IMR-90 (cell line): ENCODE results near the gene SLAMF1. TPM values are rescaled to one million over a fixed set of nuclear protein-coding genes. Genes with fewer than 3 reads are reported as not detected.

ENCODE experiments used
- ATAC-seq: fragments of 200-7000 bp; cut with Tn5 transposase; 2 replicates; pipeline ENCODE4 v1.9.1; 2020; ENCODE audit warnings: low read depth, mild to moderate bottlenecking, moderate library complexity
- BruUV-seq: library from RNA; stranded (reverse); fragments of 400-500 nt; replicated peaks from 2 replicates; lab custom pipeline; 2021; lab: Mats Ljungman, UMichigan
- CTCF ChIA-PET: fragments of 300-600 bp; formaldehyde crosslinking; extraction: SDS; loops from one replicate; lab custom pipeline; 2021; ENCODE audit warnings: antibody characterized with exemption; lab: Yijun Ruan, JAX
- POLR2A ChIA-PET: fragments of 300-600 bp; sonication (Branson Sonifier 250); formaldehyde crosslinking; loops from one replicate; lab custom pipeline; 2022; ENCODE audit warnings: antibody characterized with exemption; ENCODE audit not compliant: unreplicated experiment; lab: Charles Lee
- DNase-seq: peaks from one replicate; pipeline ENCODE4 v3.0.0; 2013
- H2AFZ ChIP-seq: replicated peaks from 2 replicates; pipeline ENCODE3; 2013; ENCODE audit warnings: low read length, mild to moderate bottlenecking; ENCODE audit not compliant: poor library complexity
- H2AK5ac ChIP-seq: 2 replicates; pipeline ENCODE4 v1.6.1; 2013; ENCODE audit warnings: low read depth, low read length, inconsistent platforms
- H2AK9ac ChIP-seq: replicated peaks from 2 replicates; pipeline ENCODE3; 2013; ENCODE audit warnings: mild to moderate bottlenecking, low read depth, low read length, moderate library complexity; ENCODE audit not compliant: poor library complexity
- H2BK120ac ChIP-seq: 2 replicates; pipeline ENCODE4 v1.6.1; 2013; ENCODE audit warnings: low read depth, low read length, inconsistent platforms
- H2BK15ac ChIP-seq: 3 replicates; pipeline ENCODE4 v1.6.1; 2013; ENCODE audit warnings: low read depth, low read length, inconsistent platforms
- H2BK20ac ChIP-seq: 2 replicates; pipeline ENCODE4 v1.6.1; 2013; ENCODE audit warnings: low read depth, mild to moderate bottlenecking, inconsistent platforms, low read length, moderate library complexity
- H2BK5ac ChIP-seq: 2 replicates; pipeline ENCODE4 v1.6.1; 2013; ENCODE audit warnings: mild to moderate bottlenecking, low read depth, low read length, inconsistent platforms; ENCODE audit not compliant: poor library complexity, severe bottlenecking
- H3K14ac ChIP-seq: replicated peaks from 2 replicates; pipeline ENCODE4 v1.6.1; 2013; ENCODE audit warnings: low read depth, low read length, inconsistent platforms
- H3K18ac ChIP-seq: 2 replicates; pipeline ENCODE4 v1.6.1; 2013; ENCODE audit warnings: low read depth, low read length, control low read depth
- H3K23ac ChIP-seq: 2 replicates; pipeline ENCODE4 v1.6.1; 2013; ENCODE audit warnings: low read depth, low read length, inconsistent platforms
- H3K27ac ChIP-seq: 2 replicates; pipeline ENCODE4 v1.5.1; 2013; ENCODE audit warnings: mild to moderate bottlenecking, control low read depth, low read length; ENCODE audit not compliant: insufficient read depth
- H3K27me3 ChIP-seq: 2 replicates; pipeline ENCODE4 v1.6.1; 2013; ENCODE audit warnings: low read length; ENCODE audit not compliant: control insufficient read depth, insufficient read depth
- H3K36me3 ChIP-seq: 2 replicates; pipeline ENCODE4 v1.6.1; 2013; ENCODE audit warnings: low read length, mixed read lengths; ENCODE audit not compliant: control insufficient read depth, insufficient read depth
- H3K4ac ChIP-seq: 2 replicates; pipeline ENCODE4 v1.6.1; 2013; ENCODE audit warnings: low read depth, low read length, inconsistent platforms
- H3K4me1 ChIP-seq: 2 replicates; pipeline ENCODE4 v1.6.1; 2013; ENCODE audit warnings: low read length, mixed read lengths; ENCODE audit not compliant: control insufficient read depth, insufficient read depth
- H3K4me2 ChIP-seq: 2 replicates; pipeline ENCODE4 v1.6.1; 2013; ENCODE audit warnings: low read depth, mild to moderate bottlenecking, control low read depth, low read length, moderate library complexity
- H3K4me3 ChIP-seq: 2 replicates; pipeline ENCODE4 v1.5.1; 2013; ENCODE audit warnings: low read depth, mild to moderate bottlenecking, control low read depth, low read length, moderate library complexity; ENCODE audit not compliant: insufficient read depth
- H3K56ac ChIP-seq: 2 replicates; pipeline ENCODE4 v1.6.1; 2013; ENCODE audit warnings: low read length, inconsistent platforms; ENCODE audit not compliant: insufficient read depth; ENCODE audit errors: extremely low read depth
- H3K79me1 ChIP-seq, 2 experiments: 2 replicates each; pipeline ENCODE4 v1.6.1; 2013; ENCODE audit warnings: low read length in 2 of 2, inconsistent platforms in 1 of 2, low read depth in 1 of 2
- H3K9ac ChIP-seq: 2 replicates; pipeline ENCODE4 v1.6.1; 2013; ENCODE audit warnings: low read depth, low read length, control low read depth
- H3K9me1 ChIP-seq: 2 replicates; pipeline ENCODE4 v1.6.1; 2013; ENCODE audit warnings: low read length, inconsistent platforms; ENCODE audit not compliant: insufficient read depth
- H3K9me3 ChIP-seq: 2 replicates; pipeline ENCODE4 v1.6.1; 2013; ENCODE audit warnings: low read length; ENCODE audit not compliant: control insufficient read depth, insufficient read depth
- H4K20me1 ChIP-seq: 2 replicates; pipeline ENCODE4 v1.6.1; 2013; ENCODE audit warnings: low read length, inconsistent platforms; ENCODE audit not compliant: insufficient read depth
- H4K5ac ChIP-seq: 2 replicates; pipeline ENCODE4 v1.6.1; 2013; ENCODE audit warnings: mild to moderate bottlenecking, low read depth, low read length, control low read depth
- H4K8ac ChIP-seq, 2 experiments: 2 replicates each; pipeline ENCODE4 v1.6.1; 2013; ENCODE audit warnings: low read depth in 2 of 2, low read length in 2 of 2, control low read depth in 1 of 2, inconsistent platforms in 1 of 2
- H4K91ac ChIP-seq: 2 replicates; pipeline ENCODE4 v1.6.1; 2013; ENCODE audit warnings: low read depth, low read length, inconsistent platforms; ENCODE audit not compliant: insufficient read depth
- BHLHE40 ChIP-seq: fragments of 150-350 bp; IDR thresholded peaks from 2 replicates; pipeline ENCODE4 v1.6.1; 2016; ENCODE audit warnings: mild to moderate bottlenecking, low read depth, low read length
- CEBPB ChIP-seq: IDR thresholded peaks from 2 replicates; pipeline ENCODE4 v1.6.1; 2012; ENCODE audit warnings: low read depth, low read length, improper control_type of control experiment
- CHD1 ChIP-seq: IDR thresholded peaks from 2 replicates; pipeline ENCODE4 v1.6.1; 2012; ENCODE audit warnings: low read depth, low read length, improper control_type of control experiment
- FOS ChIP-seq: fragments of 150-350 bp; IDR thresholded peaks from 2 replicates; pipeline ENCODE4 v1.6.1; 2016; ENCODE audit warnings: low read depth, low read length
- MAFK ChIP-seq: IDR thresholded peaks from 2 replicates; pipeline ENCODE4 v1.6.1; 2012; ENCODE audit warnings: low read depth, low read length, improper control_type of control experiment
- MXI1 ChIP-seq: IDR thresholded peaks from 2 replicates; pipeline ENCODE4 v1.6.1; 2012; ENCODE audit warnings: low read depth, mild to moderate bottlenecking, low read length, moderate library complexity, borderline replicate concordance
- NFE2L2 ChIP-seq: fragments of 150-350 bp; IDR thresholded peaks from 2 replicates; pipeline ENCODE4 v1.6.1; 2016; ENCODE audit warnings: low read depth, mild to moderate bottlenecking, low read length
- POLR2A ChIP-seq: IDR thresholded peaks from 2 replicates; pipeline ENCODE4 v1.6.1; 2012; ENCODE audit warnings: mild to moderate bottlenecking, low read depth, low read length
- RAD21 ChIP-seq: IDR thresholded peaks from 2 replicates; pipeline ENCODE4 v1.6.1; 2012; ENCODE audit warnings: low read length, improper control_type of control experiment
- RFX5 ChIP-seq: IDR thresholded peaks from 2 replicates; pipeline ENCODE4 v1.8.0; 2012; ENCODE audit warnings: low read depth, mild to moderate bottlenecking, low read length, moderate library complexity
- SMC3 ChIP-seq: fragments of 150-350 bp; IDR thresholded peaks from 2 replicates; pipeline ENCODE4 v1.6.1; 2016; ENCODE audit warnings: low read depth, mild to moderate bottlenecking, antibody characterized with exemption, low read length, moderate library complexity
- USF2 ChIP-seq: fragments of 150-350 bp; IDR thresholded peaks from 2 replicates; pipeline ENCODE4 v1.6.1; 2017; ENCODE audit warnings: mild to moderate bottlenecking, antibody characterized with exemption, low read length, low read depth
- WGBS, 2 experiments: methylation state at CpG; one replicate each; pipeline versions ENCODE4 v1.1.5 to v1.1.7; 2013; ENCODE audit warnings: missing lambda C conversion rate in 2 of 2; ENCODE audit not compliant: insufficient read length in 1 of 2; ENCODE audit errors: extremely low coverage in 2 of 2; 5-methylcytosine and 5-hydroxymethylcytosine counted together
- dilution Hi-C: fragments of 300-500 bp; cut with HindIII; formaldehyde crosslinking; loops from one replicate; pipeline ENCODE4 v1.14.3; 2018; ENCODE audit warnings: low sequenced_read_pairs; ENCODE audit not compliant: unreplicated experiment
- in situ Hi-C: fragments of 300-500 bp; cut with MboI; formaldehyde crosslinking; loops from 3 replicates; pipeline ENCODE4 v1.14.3; 2019; ENCODE audit warnings: low sequenced_read_pairs, inconsistent platforms, mixed read lengths
- intact Hi-C: fragments of 100-400 bp; cut with micrococcal nuclease; formaldehyde crosslinking; loops from 2 replicates; pipeline ENCODE4 v1.10.0; 2022
- polyA plus RNA-seq, 3 experiments: library from polyadenylated mRNA; depleted of rRNA; stranded (reverse); fragments of >200 nt; gene quantifications; 2 replicates each; pipeline ENCODE4 v1.2.3, GENCODE V29; 2012; ENCODE audit warnings: low replicate concordance in 1 of 3
- total RNA-seq: library from RNA; depleted of rRNA; stranded (reverse); fragments of >200 nt; gene quantifications from 2 replicates; pipeline ENCODE4 v1.2.3, GENCODE V29; 2012

The SLAMF1 gene
- total and polyA plus RNA-seq, 2 of the 4 experiments (the other 2 are of a cell fraction): not detected

DNA sequence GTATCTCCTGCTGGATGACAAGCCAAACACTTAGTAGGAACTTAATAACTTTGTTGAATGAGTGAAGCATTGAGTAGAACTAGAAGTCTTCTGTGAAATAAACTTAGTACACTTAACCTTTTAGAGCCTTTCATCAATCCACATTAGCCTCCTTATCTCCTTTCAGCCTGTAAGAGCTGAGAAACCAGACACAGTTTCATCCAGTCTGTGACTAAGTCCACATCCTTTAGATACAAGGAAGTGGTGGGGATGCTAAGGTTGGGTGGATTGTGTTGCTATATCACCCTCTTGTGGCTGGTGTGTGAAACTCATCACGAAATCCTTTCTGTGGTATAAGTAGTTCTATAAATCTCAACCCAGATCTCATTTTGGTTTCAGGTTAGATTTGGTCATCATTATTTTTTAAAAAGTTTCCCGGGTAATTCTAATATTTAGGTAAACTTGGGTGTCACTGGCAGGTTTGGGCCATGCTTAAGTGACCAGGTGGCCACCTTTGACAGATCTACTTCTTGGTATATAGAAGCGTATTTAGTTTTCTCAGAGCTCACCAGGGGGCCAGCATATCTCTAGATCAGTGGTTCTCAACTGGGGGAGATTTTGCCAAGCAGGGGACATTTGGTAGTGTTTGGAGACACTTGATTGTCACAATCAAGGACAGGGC lies 39.7 kb downstream of the SLAMF1 start (continued):
- TF ChIP-seq NFE2L2: no peak

GRCh38 chr1:160606611-160607010 lies 40.2 kb downstream of the SLAMF1 start:
- Histone ChIP-seq H3K79me1 (no peaks in the 10 kb centered on the region), H4K20me1 (no peaks in the 10 kb centered on the region), H2BK15ac (no peak overlapping the region), H3K18ac (no peak overlapping the region), H2AK5ac (no peak overlapping the region), H3K9me3 (no peaks in the 10 kb centered on the region), H3K4me2 (no peak overlapping the region), H3K56ac (no peak overlapping the region), H4K8ac (no peak overlapping the region), H3K9ac (no peak overlapping the region), H3K9me1 (no peaks in the 10 kb centered on the region), H4K5ac (no peak overlapping the region), H2AK9ac (no peak overlapping the region), H3K27ac (no peak overlapping the region), H3K14ac (no peak overlapping the region), H4K91ac (no peak overlapping the region), H3K4me3 (no peak overlapping the region), H2AFZ (no peak overlapping the region), H2BK5ac (no peak overlapping the region), H3K36me3 (no peaks in the 10 kb centered on the region), H2BK120ac (no peak overlapping the region), H3K23ac (no peak overlapping the region), H3K4ac (no peak overlapping the region), H3K27me3 (no peaks in the 10 kb centered on the region; the same call in 1 of the 2 replicates), H3K4me1 (no peaks in the 10 kb centered on the region), H2BK20ac (no peak overlapping the region)
- 67% methylated on average over 1 of the region's 1 CpG; no CpG with 5 or more reads in 1 of the 2 experiments for WGBS, 2 experiments
- no peak for DNase-seq
- ATAC-seq: no peak
- ChIA-PET CTCF (interaction anchor here (0.6 to 1.4 kb wide), 2 partner anchors 124 to 505 kb away, joined by 3 read pairs; no protein-coding TSS in a partner anchor), POLR2A (no interaction called here)
- dilution Hi-C loops: no loop called here
- no peak for TF ChIP-seq MAFK
- no peak for TF ChIP-seq POLR2A
- no peak for TF ChIP-seq USF2
- TF ChIP-seq BHLHE40: no peak
- TF ChIP-seq CEBPB: no peak
- no peak for TF ChIP-seq MXI1
- TF ChIP-seq CHD1: no peak
- no peak for TF ChIP-seq NFE2L2
- no peak for TF ChIP-seq RAD21
- TF ChIP-seq FOS: no peak
- no peak for TF ChIP-seq SMC3
- no peak for TF ChIP-seq RFX5
- intact Hi-C loops: loop anchor here (1.0 to 2.0 kb wide), 2 partner anchors 62 to 178 kb away; no protein-coding TSS in a partner anchor
- BruUV-seq: no TSS peak
- in situ Hi-C loops: loop anchor here (5.0 to 25.0 kb wide), 2 partner anchors 179 to 419 kb away; partner anchors contain the start of gene CASQ1
